Suprapubic skin (tissue), 4 donors: Measurements from ENCODE around the gene OGT. TPM values are rescaled to one million over a fixed set of nuclear protein-coding genes. Genes with fewer than 3 reads are reported as not detected.

Source experiments
- DNase-seq, 2 donors: peaks; one replicate each; pipeline ENCODE4 v3.0.0-alpha.2; 2019; ENCODE audit warnings: low spot score in 2 of 2
- H3K27ac ChIP-seq: fragments of 200-600 bp; sonication (generic); one replicate; pipeline ENCODE4 v1.5.1; 2019
- H3K27me3 ChIP-seq: fragments of 200-600 bp; sonication (generic); one replicate; pipeline ENCODE4 v1.5.1; 2019
- H3K36me3 ChIP-seq: fragments of 200-600 bp; sonication (generic); one replicate; pipeline ENCODE4 v1.5.1; 2019
- H3K4me1 ChIP-seq: fragments of 200-600 bp; sonication (generic); one replicate; pipeline ENCODE4 v1.5.1; 2019
- H3K4me3 ChIP-seq: fragments of 200-600 bp; sonication (generic); one replicate; pipeline ENCODE4 v1.5.1; 2019; ENCODE audit warnings: mild to moderate bottlenecking
- H3K9me3 ChIP-seq: fragments of 200-600 bp; sonication (generic); one replicate; pipeline ENCODE4 v1.5.1; 2019
- CTCF ChIP-seq, 2 donors: fragments of 200-600 bp in 1 of 2; fragments of 450-650 bp in 1 of 2; sonication (generic) in 1 of 2; IDR thresholded peaks; one replicate each; pipeline ENCODE4 v1.5.1; 2016 to 2019; ENCODE audit warnings: antibody characterized with exemption in 2 of 2, mild to moderate bottlenecking in 1 of 2, moderate library complexity in 1 of 2
- EP300 ChIP-seq: sonication (generic); formaldehyde crosslinking; IDR thresholded peaks from one replicate; pipeline ENCODE4 v1.6.1; 2017; ENCODE audit warnings: antibody characterized with exemption
- POLR2A ChIP-seq, 2 donors: fragments of 450-650 bp; IDR thresholded peaks; one replicate each; pipeline ENCODE4 v1.6.1; 2017; ENCODE audit warnings: antibody characterized with exemption in 2 of 2, mild to moderate bottlenecking in 2 of 2, moderate library complexity in 2 of 2
- POLR2AphosphoS5 ChIP-seq, 3 donors: sonication (generic); formaldehyde crosslinking; IDR thresholded peaks; one replicate each; pipeline ENCODE4 v1.6.1; 2017; ENCODE audit warnings: antibody characterized with exemption in 3 of 3
- WGBS: methylation state at CpG from one replicate; pipeline ENCODE4 v1.1.5; 2018; 5-methylcytosine and 5-hydroxymethylcytosine counted together
- total RNA-seq, 4 donors: library from RNA; depleted of rRNA; stranded (reverse); fragments of >200 nt; gene quantifications; one replicate each; pipeline ENCODE4 v1.1.0, GENCODE V29; 2016

Gene OGT
- total RNA-seq, 4 donors from 2014 or later = 133 to 450 (median 159) TPM

- 33% methylated on average over 31 of the region's 31 CpGs for WGBS
- peak; percentile 72 to 75 for DNase-seq
Observed at GRCh38 chrX:71533851-71534561, 1.1 kb downstream of the OGT start.

GRCh38 chrX:71534773-71535544 is 2.1 kb downstream of the OGT start:
- Histone ChIP-seq H3K4me1 (peaks cover 32% of the 10 kb centered on the region), H3K36me3 (no peaks in the 10 kb centered on the region), H3K27me3 (no peaks in the 10 kb centered on the region), H3K9me3 (no peaks in the 10 kb centered on the region), H3K4me3 (peak overlapping the region; percentile 70), H3K27ac (peak overlapping the region; percentile 95)
- DNase-seq = no peak
- TF ChIP-seq POLR2A (IDR thresholded peaks at IDR 0.05) (no peak), EP300 (no peak), CTCF (IDR thresholded peaks at IDR 0.05) (no peak), POLR2AphosphoS5 (IDR thresholded peaks at IDR 0.05) (no peak)
- WGBS = 30% methylated on average over 9 of the region's 9 CpGs

More at GRCh38 chrX:71533851-71534561, 1.1 kb downstream of the OGT start:
- peak overlapping the region; percentile 95 for H3K27ac ChIP-seq
- peaks cover 24% of the 10 kb centered on the region for H3K4me1 ChIP-seq
- no peaks in the 10 kb centered on the region for H3K27me3 ChIP-seq
- TF ChIP-seq EP300 (no peak), POLR2A (IDR thresholded peaks at IDR 0.05) (no peak), CTCF (IDR thresholded peaks at IDR 0.05) (no peak), POLR2AphosphoS5 (IDR thresholded peaks at IDR 0.05) (no peak)
- no peaks in the 10 kb centered on the region for H3K36me3 ChIP-seq
- no peaks in the 10 kb centered on the region for H3K9me3 ChIP-seq
- H3K4me3 ChIP-seq = peak overlapping the region; percentile 70

- DNase-seq = no peak
Observed at GRCh38 chrX:71536285-71536684, 3.4 kb downstream of the OGT start.

GRCh38 chrX:71537743-71538142 is 4.8 kb downstream of the OGT start:
- Histone ChIP-seq H3K4me3 (no peak overlapping the region), H3K36me3 (no peaks in the 10 kb centered on the region), H3K27me3 (no peaks in the 10 kb centered on the region), H3K4me1 (peaks cover 44% of the 10 kb centered on the region), H3K27ac (no peak overlapping the region), H3K9me3 (no peaks in the 10 kb centered on the region)
- TF ChIP-seq POLR2AphosphoS5 (IDR thresholded peaks at IDR 0.05) (no peak), POLR2A (IDR thresholded peaks at IDR 0.05) (no peak), EP300 (no peak), CTCF (IDR thresholded peaks at IDR 0.05) (no peak)
- DNase-seq = no peak
- WGBS = 80% methylated on average over 9 of the region's 9 CpGs

More at GRCh38 chrX:71536285-71536684, 3.4 kb downstream of the OGT start:
- H3K27ac ChIP-seq = no peak overlapping the region
- H3K4me3 ChIP-seq = peak overlapping the region; percentile 70
- H3K9me3 ChIP-seq = no peaks in the 10 kb centered on the region
- H3K27me3 ChIP-seq = no peaks in the 10 kb centered on the region
- peaks cover 40% of the 10 kb centered on the region for H3K4me1 ChIP-seq
- TF ChIP-seq POLR2AphosphoS5 (IDR thresholded peaks at IDR 0.05) = no peak
- no peak for TF ChIP-seq EP300
- no peak for TF ChIP-seq CTCF (IDR thresholded peaks at IDR 0.05)
- TF ChIP-seq POLR2A (IDR thresholded peaks at IDR 0.05) = no peak
- no peaks in the 10 kb centered on the region for H3K36me3 ChIP-seq
- 32% methylated on average over 5 of the region's 5 CpGs for WGBS

GRCh38 chrX:71540801-71541200 is 7.9 kb downstream of the OGT start:
- H3K36me3 ChIP-seq = peaks cover 6% of the 10 kb centered on the region
- 69% methylated on average over 3 of the region's 3 CpGs for WGBS
- DNase-seq = no peak
- no peak overlapping the region for H3K4me3 ChIP-seq
- H3K27ac ChIP-seq = no peak overlapping the region
- no peak for TF ChIP-seq POLR2AphosphoS5 (IDR thresholded peaks at IDR 0.05)
- TF ChIP-seq CTCF (IDR thresholded peaks at IDR 0.05) = no peak
- TF ChIP-seq POLR2A (IDR thresholded peaks at IDR 0.05) = no peak
- TF ChIP-seq EP300 = no peak
- H3K9me3 ChIP-seq = no peaks in the 10 kb centered on the region
- H3K4me1 ChIP-seq = peaks cover 46% of the 10 kb centered on the region
- H3K27me3 ChIP-seq = no peaks in the 10 kb centered on the region
